Upper lobe of left lung (tissue), 6 donors: ENCODE data around the gene XAB2. TPM values are rescaled to one million over a fixed set of nuclear protein-coding genes. Genes with fewer than 3 reads are reported as not detected.

ENCODE experiments used
- ATAC-seq, 2 donors: fragments of 200-7000 bp; cut with Tn5 transposase; one replicate each; pipeline ENCODE4 v1.9.1; 2022; ENCODE audit warnings: mild to moderate bottlenecking in 2 of 2, moderate library complexity in 2 of 2; ENCODE audit not compliant: low FRiP score in 2 of 2
- DNase-seq, 2 donors: peaks; one replicate each; pipeline ENCODE4 v3.0.0-alpha.2; 2019 to 2020
- H3K27ac ChIP-seq, 4 donors: fragments of 200-600 bp; sonication (generic); one replicate each; pipeline ENCODE4 v1.5.1; 2016 to 2019
- H3K27me3 ChIP-seq, 4 donors: fragments of 200-600 bp; sonication (generic); one replicate each; pipeline ENCODE4 v1.5.1; 2017 to 2019
- H3K36me3 ChIP-seq, 4 donors: fragments of 200-600 bp; sonication (generic); one replicate each; pipeline ENCODE4 v1.5.1; 2016 to 2019
- H3K4me1 ChIP-seq, 4 donors: fragments of 200-600 bp; sonication (generic); one replicate each; pipeline ENCODE4 v1.5.1; 2018 to 2019
- H3K4me3 ChIP-seq, 4 donors: fragments of 200-600 bp; sonication (generic); one replicate each; pipeline ENCODE4 v1.5.1; 2017 to 2019; ENCODE audit warnings: mild to moderate bottlenecking in 2 of 4, moderate library complexity in 1 of 4
- H3K9me3 ChIP-seq, 4 donors: fragments of 200-600 bp; sonication (generic); one replicate each; pipeline ENCODE4 v1.5.1; 2018 to 2019
- EP300 ChIP-seq, 4 donors: sonication (generic); formaldehyde crosslinking; IDR thresholded peaks; one replicate each; pipeline ENCODE4 v1.5.1; 2017; ENCODE audit warnings: antibody characterized with exemption in 4 of 4, control low read depth in 2 of 4
- POLR2A ChIP-seq, 4 donors: fragments of 450-650 bp; IDR thresholded peaks; one replicate each; pipeline ENCODE4 v1.5.1; 2016 to 2017; ENCODE audit warnings: antibody characterized with exemption in 4 of 4, mild to moderate bottlenecking in 2 of 4
- POLR2AphosphoS5 ChIP-seq, 2 donors: sonication (generic); formaldehyde crosslinking; IDR thresholded peaks; one replicate each; pipeline ENCODE4 v1.5.1; 2017; ENCODE audit warnings: antibody characterized with exemption in 2 of 2
- WGBS, 2 donors: methylation state at CpG; one replicate each; pipeline ENCODE4 v1.1.5; 2017 to 2018; 5-methylcytosine and 5-hydroxymethylcytosine counted together
- small RNA-seq, 4 donors: library from RNA; depleted of rRNA; stranded (forward); fragments of <200 nt; gene quantifications; one replicate each; pipeline ENCODE3, GENCODE V24; 2016
- total RNA-seq, 6 donors: library from RNA; depleted of rRNA in 4 of 6; stranded (reverse); fragments of >200 nt in 4 of 6; gene quantifications; one replicate each; pipeline versions ENCODE4 v1.1.0 to v1.2.1, GENCODE V29; 2016 to 2021
- TF ChIP-seq, protein P1 (sequence below), 6 experiments: fragments of 450-650 bp in 4 of 6; fragments of 200-600 bp in 2 of 6; sonication (generic) in 2 of 6; IDR thresholded peaks; one replicate each; pipeline ENCODE4 v1.5.1; 2016 to 2019; ENCODE audit warnings: antibody characterized with exemption in 6 of 6
- donor health status: DM: no; HTN: no; CAD: no; lungs with moderate emphysema.
- donor health status: DM: no; HTN: yes; CAD: no; lungs with severe emphysema.

Gene XAB2
- total RNA-seq, 6 donors from 2014 or later = 35.7 to 81.7 (median 51.4) TPM

DNA sequence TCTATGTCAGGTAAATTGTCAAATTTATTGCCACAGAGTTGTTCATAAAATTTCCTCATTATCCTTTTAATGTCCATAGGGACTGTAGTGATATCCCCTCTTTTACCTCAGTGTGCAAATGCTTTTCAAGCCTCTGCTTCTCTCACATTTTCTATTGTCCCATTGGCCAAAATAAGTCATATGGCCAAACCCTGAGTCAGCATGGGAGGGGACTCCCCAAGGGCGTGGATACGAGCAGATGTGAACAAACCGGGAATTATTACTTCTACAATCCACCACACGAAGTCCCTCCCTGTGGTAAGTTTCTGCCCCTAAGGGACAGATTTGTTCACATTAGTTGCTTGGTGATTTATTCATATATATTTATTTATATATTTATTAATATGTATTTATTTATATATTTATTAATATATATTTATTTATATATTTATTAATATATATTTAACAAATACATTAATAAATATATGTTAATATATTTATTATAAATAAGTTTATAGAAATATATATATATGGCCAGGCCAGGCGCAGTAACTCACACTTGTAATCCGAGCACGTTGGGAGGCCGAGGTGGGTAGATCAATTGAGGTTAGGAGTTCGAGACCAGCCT lies 53.8 kb downstream of the XAB2 start:
- WGBS, 2 donors = 73 to 80% methylated on average over 9 of the region's 9 CpGs
- no peak overlapping the region for H3K4me3 ChIP-seq
- no peak for DNase-seq
- H3K36me3 ChIP-seq = no peaks in the 10 kb centered on the region
- no peaks in the 10 kb centered on the region for H3K4me1 ChIP-seq
- H3K9me3 ChIP-seq = no peaks in the 10 kb centered on the region
- H3K27ac ChIP-seq = no peak overlapping the region
- no peak for ATAC-seq
- H3K27me3 ChIP-seq = no peaks in the 10 kb centered on the region
- no peak for TF ChIP-seq EP300 (IDR thresholded peaks at IDR 0.05)
- TF ChIP-seq POLR2AphosphoS5 (IDR thresholded peaks at IDR 0.05) = no peak
- TF ChIP-seq, protein P1, sequence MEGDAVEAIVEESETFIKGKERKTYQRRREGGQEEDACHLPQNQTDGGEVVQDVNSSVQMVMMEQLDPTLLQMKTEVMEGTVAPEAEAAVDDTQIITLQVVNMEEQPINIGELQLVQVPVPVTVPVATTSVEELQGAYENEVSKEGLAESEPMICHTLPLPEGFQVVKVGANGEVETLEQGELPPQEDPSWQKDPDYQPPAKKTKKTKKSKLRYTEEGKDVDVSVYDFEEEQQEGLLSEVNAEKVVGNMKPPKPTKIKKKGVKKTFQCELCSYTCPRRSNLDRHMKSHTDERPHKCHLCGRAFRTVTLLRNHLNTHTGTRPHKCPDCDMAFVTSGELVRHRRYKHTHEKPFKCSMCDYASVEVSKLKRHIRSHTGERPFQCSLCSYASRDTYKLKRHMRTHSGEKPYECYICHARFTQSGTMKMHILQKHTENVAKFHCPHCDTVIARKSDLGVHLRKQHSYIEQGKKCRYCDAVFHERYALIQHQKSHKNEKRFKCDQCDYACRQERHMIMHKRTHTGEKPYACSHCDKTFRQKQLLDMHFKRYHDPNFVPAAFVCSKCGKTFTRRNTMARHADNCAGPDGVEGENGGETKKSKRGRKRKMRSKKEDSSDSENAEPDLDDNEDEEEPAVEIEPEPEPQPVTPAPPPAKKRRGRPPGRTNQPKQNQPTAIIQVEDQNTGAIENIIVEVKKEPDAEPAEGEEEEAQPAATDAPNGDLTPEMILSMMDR (IDR thresholded peaks at IDR 0.05) = no peak
- TF ChIP-seq POLR2A (IDR thresholded peaks at IDR 0.05) = no peak

DNA sequence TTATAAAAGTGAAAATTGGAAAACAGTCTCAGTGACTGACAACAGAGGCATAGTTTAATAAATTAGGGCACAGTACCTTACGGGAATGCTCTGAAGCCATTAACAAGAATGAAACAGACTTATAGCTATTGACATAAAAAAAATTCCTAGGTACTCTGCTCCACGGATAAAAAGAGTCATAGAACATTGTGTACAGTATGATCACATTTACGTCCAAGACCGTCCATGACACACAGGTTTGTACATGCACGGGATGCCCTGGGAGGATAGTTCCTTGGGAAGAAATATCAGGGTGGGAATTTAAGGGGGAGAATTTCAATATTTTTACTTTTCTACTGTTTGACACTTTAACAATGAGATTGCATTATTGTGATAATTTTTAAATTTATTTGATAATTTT lies 58.6 kb downstream of the XAB2 start:
- DNase-seq (no peak), ATAC-seq (no peak)
- no peaks in the 10 kb centered on the region for H3K27me3 ChIP-seq
- no peaks in the 10 kb centered on the region for H3K9me3 ChIP-seq
- no peak overlapping the region for H3K4me3 ChIP-seq
- TF ChIP-seq, protein P1 (IDR thresholded peaks at IDR 0.05) = no peak
- TF ChIP-seq EP300 (IDR thresholded peaks at IDR 0.05) = no peak
- no peak for TF ChIP-seq POLR2A (IDR thresholded peaks at IDR 0.05)
- TF ChIP-seq POLR2AphosphoS5 (IDR thresholded peaks at IDR 0.05) = no peak
- peaks cover 0 to 3% (median 0%) of the 10 kb centered on the region in 4 donors for H3K4me1 ChIP-seq
- 84 to 87% methylated on average over 5 of the region's 5 CpGs for WGBS, 2 donors
- no peak overlapping the region for H3K27ac ChIP-seq
- no peaks in the 10 kb centered on the region for H3K36me3 ChIP-seq

Small RNAs within 50 kb of the gene (small RNA-seq; reads per million reads assigned to genes)
- 0 reads per million in 4 donors for gene MIR6792

Other genes with a start within 250 kb of the XAB2 start
- 1 to 10 TPM; 2.3 to 9.1 (median 5.4) TPM for gene PEX11G, start 140.5 kb downstream of the XAB2 start, total RNA-seq
- 100 to 1,000 TPM in 1 of 6 donors, 10 to 100 TPM in 5; 31.1 to 116 (median 57.8) TPM for gene ZNF358, start 113.4 kb downstream of the XAB2 start, total RNA-seq
- gene MCOLN1, start 106.9 kb downstream of the XAB2 start, total RNA-seq = 100 to 1,000 TPM in 2 of 6 donors, 10 to 100 TPM in 4; 12.9 to 118 (median 69.7) TPM
- gene PNPLA6, start 93.8 kb downstream of the XAB2 start, total RNA-seq = 100 to 1,000 TPM; 125 to 412 (median 328) TPM
- 10 to 100 TPM; 12.2 to 63.9 (median 31.2) TPM for gene CAMSAP3, start 33.7 kb downstream of the XAB2 start, total RNA-seq
- 100 to 1,000 TPM in 2 of 6 donors, 10 to 100 TPM in 4; 21.3 to 133 (median 71.3) TPM for gene PET100, start 248 bp upstream of the XAB2 start, total RNA-seq
- gene PCP2, start 4.2 kb upstream of the XAB2 start, total RNA-seq = 10 to 100 TPM in 1 of 6 donors, 1 to 10 TPM in 4, not detected in 1; 2.3 to 21.0 (median 3.3) TPM
- gene STXBP2, start 7.6 kb upstream of the XAB2 start, total RNA-seq = 100 to 1,000 TPM; 111 to 562 (median 249) TPM
- gene RETN, start 39.5 kb upstream of the XAB2 start, total RNA-seq = 10 to 100 TPM in 3 of 6 donors, 1 to 10 TPM in 3; 2.5 to 59.2 (median 13.8) TPM
- gene MCEMP1, start 47.5 kb upstream of the XAB2 start, total RNA-seq = 100 to 1,000 TPM in 2 of 6 donors, 10 to 100 TPM in 3, 1 to 10 TPM in 1; 9.4 to 160 (median 36.6) TPM
- gene TRAPPC5, start 51.3 kb upstream of the XAB2 start, total RNA-seq = 100 to 1,000 TPM in 1 of 6 donors, 10 to 100 TPM in 5; 33.9 to 105 (median 52.0) TPM
- gene FCER2, start 72.6 kb upstream of the XAB2 start, total RNA-seq = 1 to 10 TPM in 1 of 6 donors, under 1 TPM in 1, not detected in 4; 0.83 to 2.9 TPM
- 1 to 10 TPM in 3 of 6 donors, under 1 TPM in 1, not detected in 2; 0.40 to 2.5 (median 1.5) TPM for gene CLEC4G, start 102.6 kb upstream of the XAB2 start, total RNA-seq
- 10 to 100 TPM in 1 of 6 donors, 1 to 10 TPM in 3, under 1 TPM in 2; 0.55 to 14.8 (median 1.7) TPM for gene CD209, start 118.0 kb upstream of the XAB2 start, total RNA-seq
- 1 to 10 TPM in 4 of 6 donors, under 1 TPM in 1, not detected in 1; 0.86 to 7.4 (median 3.1) TPM for gene CLEC4M, start 133.7 kb upstream of the XAB2 start, total RNA-seq
- 10 to 100 TPM; 12.0 to 24.1 (median 15.6) TPM for gene EVI5L, start 200.7 kb upstream of the XAB2 start, total RNA-seq
- 1 to 10 TPM in 5 of 6 donors, under 1 TPM in 1; 0.46 to 9.4 (median 2.7) TPM for gene PRR36, start 244.8 kb upstream of the XAB2 start, total RNA-seq